ENCODE measurements around the gene STAT1.

Gene STAT1

DNA sequence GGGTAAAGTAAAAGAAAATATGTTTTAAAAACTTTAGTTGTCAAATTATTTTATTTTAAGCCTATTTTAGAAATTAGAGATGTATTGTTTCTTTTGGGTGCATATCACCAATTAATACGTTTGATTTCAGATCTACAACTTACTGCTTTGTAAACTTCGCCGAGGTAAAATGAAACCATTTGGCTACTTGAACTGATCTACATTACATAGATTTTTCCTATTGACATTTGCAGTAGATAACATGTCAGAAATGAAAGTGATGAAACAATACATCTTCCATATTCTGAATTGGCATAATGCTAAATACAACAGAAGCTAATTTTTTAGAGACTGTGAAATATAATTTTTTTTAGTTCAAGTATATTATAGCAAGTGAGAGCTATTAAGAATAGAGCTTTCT, 93.9 kb downstream of the STAT1 start:
- DNase-seq (ENCODE audit: insufficient read length) (no peak), FAIRE-seq (peak; percentile 65)
- TF ChIP-seq POLR2A (IDR thresholded peaks at IDR 0.05; ENCODE audit: low read depth, low read length) = no peak
- no peak for TF ChIP-seq POLR2AphosphoS5 (IDR thresholded peaks at IDR 0.05; ENCODE audit: low read depth, low read length)
- no peak for TF ChIP-seq TAF1 (IDR thresholded peaks at IDR 0.05; ENCODE audit: borderline replicate concordance, low read depth, low read length)

Measured in GM12892 (cell line).